GM19193 (cell line): Measurements from ENCODE around the gene IL16.

Experiments
- POLR2A ChIP-seq: IDR thresholded peaks from 4 replicates; pipeline ENCODE4 v1.6.1; 2011; ENCODE audit not compliant: insufficient read depth, insufficient read length; ENCODE audit errors: extremely low read depth

The IL16 gene

DNA sequence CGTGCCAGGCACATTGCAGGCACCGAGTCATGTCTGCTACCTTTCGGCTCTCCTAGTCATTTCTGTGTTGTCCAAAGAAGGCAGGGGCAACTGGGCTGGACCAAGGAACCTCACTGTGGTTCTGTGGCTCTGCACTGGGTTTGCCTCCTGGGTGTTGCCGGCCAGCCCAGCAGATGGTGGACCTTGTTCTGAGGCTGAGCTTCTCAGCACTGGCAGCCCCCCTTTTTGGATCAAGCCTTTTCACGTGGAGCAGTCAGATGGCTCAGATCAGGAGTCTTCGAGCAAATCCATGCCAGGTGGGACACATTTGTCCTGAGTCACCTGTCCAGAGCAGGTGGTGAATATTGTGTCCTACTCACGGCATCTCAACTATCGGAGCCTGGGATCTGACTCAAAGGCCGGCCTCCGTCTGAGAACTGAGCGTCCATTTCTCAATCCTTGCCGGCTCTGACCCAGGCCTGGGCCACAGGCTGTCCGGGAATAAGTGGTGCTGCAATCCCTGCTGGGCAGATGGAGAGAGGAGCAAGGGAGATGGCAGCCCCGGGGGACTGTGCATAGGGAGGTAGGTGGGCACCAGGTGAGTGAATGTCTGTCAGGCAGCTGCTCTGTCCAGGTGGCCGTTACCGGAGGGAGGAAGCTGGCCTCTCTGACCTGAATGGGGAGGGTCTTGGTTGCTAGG lies at the start of gene IL16:
TSS of gene IL16 (plus strand) at position 304 of the 679 bp plus-strand sequence. CDS start 28,521 bp downstream, outside the sequence.
- no peak for TF ChIP-seq POLR2A

DNA sequence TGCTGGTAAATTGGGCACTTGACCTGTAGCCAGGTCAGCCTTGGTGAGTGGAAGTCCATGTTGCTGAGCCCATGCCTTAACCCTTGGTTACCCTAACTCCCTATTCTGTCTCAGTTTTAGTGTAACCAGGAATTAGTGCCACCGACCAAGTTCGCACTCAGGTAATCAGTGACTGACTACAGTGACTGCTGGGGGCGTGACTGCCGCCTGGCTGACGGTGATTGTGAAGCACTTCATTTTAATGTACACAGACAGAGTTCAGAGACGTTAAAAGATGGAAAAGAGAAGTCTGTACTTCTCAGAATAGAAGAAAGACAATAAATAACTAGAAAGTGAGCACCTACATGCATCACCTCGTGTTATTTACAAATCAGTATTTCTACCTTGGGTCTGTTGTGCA lies 45.3 kb upstream of the IL16 start:
- no peak for TF ChIP-seq POLR2A

DNA sequence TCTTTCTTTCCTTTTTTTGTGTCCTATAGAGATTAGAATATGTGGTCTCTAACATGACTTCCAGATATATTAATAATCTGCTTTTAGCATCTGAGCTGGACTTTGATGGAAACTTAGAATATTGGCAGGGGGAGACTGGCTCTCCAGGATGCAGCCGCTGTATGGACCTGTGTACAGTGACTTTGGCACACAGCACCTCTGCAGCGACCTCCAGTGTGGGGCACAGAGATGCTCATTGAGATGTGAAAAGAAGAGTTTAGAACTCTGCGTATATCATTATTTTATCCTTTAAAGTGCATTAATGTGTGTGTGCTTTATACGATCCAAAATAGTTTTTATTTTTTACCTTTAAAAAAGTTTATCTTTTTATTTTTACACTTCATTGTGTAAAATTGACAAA lies 44.3 kb upstream of the IL16 start:
- TF ChIP-seq POLR2A, result no peak

DNA sequence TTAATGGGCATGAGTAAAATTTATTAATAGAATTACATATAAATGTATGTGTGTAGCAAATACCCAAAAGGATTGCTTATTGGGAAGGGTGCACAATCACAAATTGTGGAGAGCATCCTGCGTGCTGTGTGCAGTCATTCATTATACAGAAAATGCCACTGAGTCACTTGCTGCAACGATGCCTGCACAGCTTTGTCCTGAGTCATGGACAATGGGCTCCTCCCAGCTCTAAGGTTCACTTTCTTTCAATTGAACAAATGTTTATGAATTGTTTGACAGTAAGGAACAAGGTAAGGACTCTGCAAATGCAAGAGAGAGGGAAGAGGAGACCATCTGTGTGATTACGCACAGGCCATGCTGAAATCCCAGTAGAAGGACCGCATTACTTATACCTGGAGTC lies 43.9 kb upstream of the IL16 start:
- no peak for TF ChIP-seq POLR2A

DNA sequence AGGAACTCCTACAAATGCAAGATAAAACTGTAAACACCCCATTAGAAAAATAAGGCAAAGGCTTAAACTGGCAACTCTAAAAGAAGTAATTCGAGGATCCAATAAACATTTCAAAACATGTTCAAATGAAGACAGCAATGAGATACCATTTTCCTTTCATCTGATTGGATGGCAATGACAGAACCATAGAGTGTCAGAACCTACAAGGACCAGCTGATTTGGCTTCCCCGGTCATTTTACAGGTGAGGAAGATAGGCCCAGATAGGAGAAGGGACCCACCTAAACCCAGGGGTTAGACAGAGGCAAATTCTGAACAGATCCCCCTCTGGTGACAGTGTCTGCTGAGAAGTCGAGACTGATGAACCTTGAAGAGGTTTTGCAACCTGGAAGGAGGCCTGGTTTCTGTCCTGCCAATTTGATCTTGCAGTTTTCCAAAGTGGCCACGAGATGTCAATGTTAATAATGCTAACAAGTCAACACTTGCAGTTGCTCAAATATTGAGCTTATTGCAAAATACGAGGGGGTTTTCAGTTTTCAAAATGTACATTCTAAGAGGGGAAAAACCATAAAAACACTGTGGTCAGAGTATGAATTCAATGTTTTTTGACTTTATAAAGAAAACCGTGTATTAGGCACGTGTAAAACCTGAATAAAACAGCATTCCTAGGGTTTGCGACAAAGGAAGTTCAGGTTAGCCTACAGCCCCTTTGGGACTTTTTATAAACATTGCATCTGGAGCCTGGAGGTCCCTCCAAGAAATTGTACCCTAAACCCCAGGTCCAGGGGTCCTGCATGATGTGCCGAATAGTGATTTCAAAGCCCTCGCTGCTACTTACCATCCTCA lies 41.1 kb upstream of the IL16 start:
- no peak for TF ChIP-seq POLR2A

DNA sequence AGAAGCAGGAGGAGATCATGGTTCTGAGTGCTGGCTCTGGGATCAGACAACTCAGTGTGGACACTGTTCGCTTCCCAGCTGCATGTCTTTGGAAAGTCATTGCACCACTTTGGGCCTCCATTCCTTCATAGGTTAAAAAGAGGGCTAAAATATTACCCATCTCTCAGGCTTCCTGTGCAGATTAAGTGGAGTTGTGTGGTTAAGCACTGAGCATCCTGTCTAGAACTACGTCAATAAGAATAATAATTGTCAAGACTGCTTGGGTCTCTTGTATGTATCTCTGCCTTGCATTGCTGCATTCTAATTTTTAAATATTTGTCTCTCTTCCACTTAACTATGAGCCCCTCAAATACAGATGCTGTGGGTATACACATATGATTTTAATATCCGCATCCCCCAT lies 40.4 kb upstream of the IL16 start:
- no peak for TF ChIP-seq POLR2A

DNA sequence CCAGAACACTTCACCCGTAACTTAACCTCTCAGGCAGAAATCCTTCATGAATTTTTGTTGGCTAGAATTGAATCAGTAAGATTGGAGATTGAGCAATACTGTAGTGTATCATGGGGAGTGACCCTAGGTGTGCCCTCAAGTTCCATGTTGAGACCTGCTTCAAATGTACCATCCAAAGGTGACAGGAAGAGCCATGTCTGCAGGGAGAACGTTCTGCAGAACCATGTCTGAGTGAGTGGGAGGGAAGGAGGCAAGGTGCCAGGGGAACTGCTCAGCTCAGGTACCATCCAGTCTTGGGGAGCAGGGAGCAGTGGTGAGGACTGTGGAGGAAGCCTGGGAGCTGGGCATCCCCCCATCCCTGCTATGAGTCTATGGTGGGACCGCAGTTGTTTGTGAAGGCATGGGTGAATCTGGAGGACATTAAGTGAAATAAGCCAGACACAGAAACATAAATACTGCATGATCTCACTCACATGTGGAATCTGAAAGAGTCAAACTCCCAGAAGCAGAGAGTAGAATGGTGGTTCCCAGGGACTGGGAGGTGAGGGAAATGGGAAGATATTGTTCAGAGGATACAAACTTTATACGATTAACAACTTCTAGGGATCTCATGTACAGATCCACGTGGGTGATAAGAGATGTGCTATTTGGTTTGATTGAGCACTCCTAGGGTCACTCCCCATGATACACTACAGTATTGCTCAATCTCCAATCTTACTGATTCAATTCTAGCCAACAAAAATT lies 39.3 kb upstream of the IL16 start:
- TF ChIP-seq POLR2A, result no peak

DNA sequence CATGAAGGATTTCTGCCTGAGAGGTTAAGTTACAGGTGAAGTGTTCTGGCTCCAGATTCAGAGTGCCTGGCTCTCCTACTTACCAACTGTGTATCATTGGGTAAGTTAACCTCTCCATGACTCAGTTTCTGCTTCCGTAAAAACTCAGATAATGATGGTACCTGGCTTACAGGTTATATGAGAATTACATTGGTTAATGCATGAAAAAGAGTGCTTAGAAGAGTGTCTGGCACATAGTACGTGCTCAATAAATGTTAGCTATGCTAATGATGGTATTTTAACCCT lies 38.8 kb upstream of the IL16 start:
- no peak for TF ChIP-seq POLR2A

DNA sequence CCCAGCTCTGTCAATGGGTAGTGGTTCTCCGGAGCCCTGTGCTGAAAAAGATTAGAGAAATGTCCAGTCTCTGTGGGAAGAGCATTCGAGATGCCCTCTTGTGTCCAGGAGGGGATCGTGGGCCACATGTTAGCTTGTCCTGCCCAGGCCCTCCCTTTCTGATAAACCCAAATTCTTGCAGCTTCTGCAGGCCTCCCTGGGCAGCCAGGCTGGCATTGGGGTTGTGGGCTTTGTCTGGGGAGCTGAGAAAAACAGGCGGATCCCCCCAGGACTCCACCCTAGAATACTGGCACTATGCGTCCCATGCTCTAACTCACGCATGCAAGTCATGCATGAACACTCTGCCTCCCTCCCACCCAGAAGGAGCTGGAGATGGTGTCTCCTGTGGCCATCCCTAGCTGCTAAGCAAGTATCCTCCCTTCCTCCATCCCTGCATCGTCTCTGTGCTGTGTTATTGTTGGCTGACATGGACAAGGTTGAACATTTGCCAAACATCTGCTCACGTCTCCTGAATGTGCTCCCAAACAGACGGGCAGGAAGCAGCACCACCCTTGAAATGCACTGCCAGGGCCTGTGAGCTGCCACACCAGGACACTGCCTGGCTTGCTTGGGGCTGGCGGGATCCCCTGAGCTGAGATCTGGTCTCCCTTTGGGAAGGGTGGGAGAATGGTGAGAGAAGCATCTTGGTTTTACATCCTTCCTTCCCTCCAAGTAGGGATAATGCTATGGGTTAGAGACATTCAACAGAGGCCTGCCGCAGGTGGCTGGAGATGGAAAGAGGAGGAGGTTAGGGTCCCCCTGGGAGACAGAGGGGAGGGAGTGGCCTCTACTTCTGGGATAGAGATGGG lies 36.1 kb upstream of the IL16 start:
- no peak for TF ChIP-seq POLR2A

DNA sequence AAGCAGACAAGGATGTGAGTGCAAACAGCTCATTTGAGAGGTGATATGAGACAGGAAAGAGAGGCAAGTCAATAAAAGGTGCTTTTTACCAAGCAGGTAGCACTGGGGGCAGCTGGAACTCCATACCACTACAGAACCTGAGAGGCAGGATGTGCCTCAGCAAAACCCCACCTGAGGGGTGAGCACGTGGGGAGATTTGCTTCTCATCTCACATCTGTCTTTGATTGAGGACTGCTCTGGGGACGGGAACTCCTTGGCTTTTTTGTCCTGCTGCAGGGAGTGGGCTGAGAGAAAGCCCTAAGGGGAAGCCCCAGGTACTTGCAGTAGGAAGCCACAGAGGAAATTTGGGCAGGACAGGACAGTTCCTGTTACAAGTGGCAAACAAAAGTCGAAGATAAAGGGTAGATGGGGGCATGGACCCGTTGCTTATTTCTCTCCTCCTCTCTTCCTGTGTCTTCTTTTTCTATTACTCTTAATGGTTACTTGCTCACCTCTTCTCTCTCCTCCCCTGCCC lies 35.5 kb upstream of the IL16 start:
- TF ChIP-seq POLR2A, result no peak

DNA sequence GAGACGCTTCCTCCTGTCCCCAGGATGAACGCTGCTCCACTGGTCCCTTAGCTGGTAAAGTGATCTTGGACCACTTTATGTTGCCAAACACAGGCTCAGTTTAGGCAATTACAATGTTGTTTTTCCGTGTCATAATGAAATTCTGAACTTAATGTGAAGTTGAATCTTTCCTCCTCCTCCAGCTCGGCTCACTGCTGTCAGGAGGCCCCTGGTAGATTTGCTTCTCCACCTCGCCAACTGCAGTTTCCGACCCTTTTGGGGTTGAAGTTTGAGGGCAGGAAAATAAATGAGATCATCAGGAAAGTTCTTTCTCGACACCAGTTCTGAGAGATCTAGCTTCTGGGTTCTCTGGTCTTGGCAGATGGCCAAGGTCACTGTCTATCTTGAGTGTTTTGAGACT lies 34.8 kb upstream of the IL16 start:
- TF ChIP-seq POLR2A, result no peak

DNA sequence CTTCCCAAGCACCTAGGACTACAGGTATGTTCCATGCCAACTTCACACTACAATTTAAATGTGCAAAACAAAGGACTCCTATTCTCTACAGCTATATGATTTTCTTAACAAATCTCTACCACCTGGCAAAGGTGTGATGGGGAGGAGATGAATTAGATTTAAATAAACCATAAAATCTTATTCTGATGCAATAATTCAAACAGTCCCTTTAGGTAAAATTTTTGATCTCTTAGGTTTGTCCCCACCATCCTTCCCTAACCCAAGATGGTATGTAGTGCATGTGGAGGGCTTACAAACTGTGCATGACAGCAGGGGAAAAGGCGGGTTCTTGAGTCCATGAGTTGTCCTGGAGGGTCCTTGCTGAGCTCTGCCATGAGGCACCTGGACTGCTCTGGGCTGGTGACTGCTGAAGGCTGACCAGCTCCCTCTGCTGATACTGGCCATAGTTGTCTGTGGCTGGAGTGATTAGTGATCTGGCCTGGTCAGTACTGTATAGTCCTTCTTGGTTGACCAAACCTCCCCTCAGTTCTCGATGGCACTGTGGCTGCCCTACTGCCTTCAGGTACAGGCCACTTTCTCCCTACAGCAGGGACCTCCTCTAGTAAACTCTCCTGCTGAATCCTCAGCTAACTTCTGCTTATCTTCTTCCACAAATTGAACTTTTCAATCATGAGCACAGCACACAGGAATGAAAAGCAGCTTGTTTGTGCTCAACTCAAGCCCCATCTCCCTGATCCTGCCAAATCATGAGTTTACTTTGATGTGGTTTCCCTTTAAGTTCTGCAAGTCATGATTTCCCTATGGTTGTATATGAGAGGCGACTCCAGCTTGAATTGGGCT lies 32.5 kb upstream of the IL16 start:
- TF ChIP-seq POLR2A, result no peak

DNA sequence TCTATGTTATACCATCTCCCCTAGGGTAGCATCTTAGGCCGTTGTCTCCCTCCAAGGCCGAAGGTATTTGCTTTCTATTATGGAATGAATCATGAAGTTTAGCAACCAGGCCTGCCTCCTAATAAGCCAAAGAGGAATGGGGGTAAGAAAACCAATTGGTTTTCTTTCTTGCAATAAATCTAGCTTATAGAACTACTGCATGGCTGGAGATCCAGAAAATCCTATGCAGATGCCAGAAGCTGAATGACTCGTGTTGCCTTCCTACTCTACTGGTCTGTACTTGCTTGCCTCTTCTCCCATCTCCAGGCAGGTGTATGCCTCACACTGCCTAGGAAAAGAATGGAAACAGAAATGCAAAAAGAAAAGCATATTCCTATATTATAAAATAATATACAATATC lies 31.1 kb upstream of the IL16 start:
- no peak for TF ChIP-seq POLR2A
